Fibroblast of peridontal ligament (primary cell): ENCODE data around the gene SEMA5A.

Source experiments
- DNase-seq: peaks from one replicate; pipeline ENCODE4 v3.0.0-alpha.2; 2010; ENCODE audit errors: extremely low read depth

The SEMA5A gene

DNA sequence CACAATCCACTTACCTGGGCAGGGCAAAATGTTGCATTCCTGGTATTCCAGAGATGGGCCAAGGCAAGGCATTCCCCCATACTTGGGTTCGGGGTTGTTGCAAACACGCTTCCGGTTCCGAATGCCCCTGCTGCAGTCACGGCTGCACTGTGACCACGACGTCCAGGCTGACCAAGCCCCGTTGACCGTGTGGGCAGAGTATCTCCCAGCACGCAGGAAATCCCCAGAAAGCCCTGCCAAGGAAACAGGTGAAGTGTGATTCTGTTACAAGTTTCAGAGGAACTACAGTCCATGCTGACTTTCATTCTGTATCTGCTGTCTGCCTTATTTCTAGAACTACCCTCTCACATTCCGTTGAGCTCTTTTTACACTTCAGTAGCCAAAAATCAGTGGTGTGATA lies 483.0 kb downstream of the SEMA5A start:
- DNase-seq: no peak

DNA sequence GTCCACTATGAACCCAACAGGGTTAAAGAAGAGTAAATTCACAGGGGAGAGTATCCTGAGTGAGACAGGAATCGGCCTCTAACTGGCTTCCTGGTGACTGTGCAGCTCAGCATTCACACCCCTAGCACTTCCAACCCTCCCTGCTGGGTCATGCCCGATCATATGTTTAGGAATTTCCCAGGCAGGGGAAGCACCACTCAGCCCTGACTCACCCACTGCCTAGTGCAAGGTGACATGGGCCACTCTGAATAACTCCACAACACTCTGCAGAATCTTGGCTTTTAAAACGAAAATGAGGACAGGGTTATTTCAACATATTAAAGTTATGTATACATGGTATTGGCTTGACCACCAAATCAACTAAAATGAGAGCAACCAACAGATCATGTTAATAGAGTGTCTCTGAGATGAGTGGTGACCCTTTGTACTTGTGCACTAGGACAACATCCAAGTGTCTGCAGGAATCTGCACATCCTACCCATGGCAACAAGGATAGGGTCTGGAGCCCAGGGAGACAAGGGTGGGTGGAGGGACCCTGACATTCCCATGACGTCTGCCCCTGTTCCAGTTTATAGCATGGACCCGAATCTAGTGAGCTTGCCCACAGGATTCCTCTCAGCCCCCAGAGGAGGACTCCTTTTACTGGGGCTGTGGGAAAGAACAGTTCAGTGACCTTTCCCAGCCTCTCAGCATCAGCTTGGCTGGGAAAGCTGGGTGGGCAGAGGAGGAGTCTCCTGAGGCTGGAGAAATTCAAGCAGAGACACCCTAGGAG lies 485.8 kb downstream of the SEMA5A start:
- DNase-seq: peak; percentile 90

DNA sequence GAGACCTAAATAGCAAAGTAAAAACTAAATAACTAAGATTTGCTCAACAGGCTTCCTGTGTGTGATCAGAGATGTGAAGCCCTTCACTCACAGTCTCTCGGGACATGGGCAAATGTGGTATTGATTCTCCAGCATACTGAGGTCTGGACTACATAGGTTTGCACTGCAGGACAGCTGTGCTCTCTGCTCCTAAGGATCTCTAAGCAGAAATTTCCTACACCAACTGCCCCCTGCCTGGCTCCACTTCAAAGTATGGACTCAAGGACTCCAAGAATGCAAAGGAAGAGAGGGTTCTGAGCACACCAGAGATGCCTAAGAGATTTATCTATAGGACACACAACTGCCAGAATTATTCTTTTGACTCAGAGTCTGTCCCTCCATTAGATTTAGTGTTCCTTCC lies 487.2 kb downstream of the SEMA5A start:
- peak; percentile 65 for DNase-seq

DNA sequence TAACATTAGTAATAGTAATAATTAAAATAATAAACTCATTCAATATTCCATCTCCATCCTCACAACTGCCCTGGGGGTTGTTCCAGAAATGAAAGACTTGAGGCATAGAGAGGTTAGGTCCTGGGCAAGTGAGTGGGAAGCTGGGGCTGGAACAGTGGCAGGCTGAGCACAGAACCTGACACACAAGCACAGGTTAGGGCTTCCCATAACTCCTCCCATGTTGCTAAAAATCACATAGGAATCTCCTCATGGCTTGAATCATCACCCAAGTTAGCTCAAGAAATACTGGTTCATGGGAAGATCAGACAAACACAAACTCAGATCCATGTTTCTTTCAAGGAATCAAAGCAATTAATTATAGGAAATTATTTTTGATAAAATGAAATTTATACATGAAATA lies 487.7 kb downstream of the SEMA5A start:
- no peak for DNase-seq

DNA sequence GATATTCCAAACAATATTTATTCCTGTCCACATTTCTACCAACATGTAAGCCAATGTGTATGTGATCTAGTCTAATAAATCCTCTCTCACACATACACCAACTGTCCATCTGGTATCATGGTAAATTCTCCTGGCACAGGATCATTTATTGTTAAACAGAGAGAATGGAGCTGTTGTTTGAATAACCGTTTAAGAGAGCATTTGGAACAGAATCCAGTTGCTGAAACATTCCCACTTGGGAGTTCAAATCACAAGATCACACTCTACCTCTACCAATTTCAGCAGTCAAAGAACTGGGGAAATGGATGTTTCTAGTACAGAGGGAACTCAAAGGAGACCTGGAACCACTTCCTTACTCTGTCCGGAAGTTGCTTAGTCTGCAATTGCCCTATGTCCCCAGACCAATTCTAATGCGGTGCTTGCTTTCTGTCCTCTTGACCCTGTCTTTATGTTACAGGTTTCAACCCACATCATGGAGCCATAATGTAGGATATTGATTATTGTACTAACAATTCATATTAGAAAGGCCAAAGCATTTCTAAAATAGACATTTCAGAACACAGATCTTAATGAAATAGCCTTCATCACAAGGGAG lies 488.4 kb downstream of the SEMA5A start:
- no peak for DNase-seq

DNA sequence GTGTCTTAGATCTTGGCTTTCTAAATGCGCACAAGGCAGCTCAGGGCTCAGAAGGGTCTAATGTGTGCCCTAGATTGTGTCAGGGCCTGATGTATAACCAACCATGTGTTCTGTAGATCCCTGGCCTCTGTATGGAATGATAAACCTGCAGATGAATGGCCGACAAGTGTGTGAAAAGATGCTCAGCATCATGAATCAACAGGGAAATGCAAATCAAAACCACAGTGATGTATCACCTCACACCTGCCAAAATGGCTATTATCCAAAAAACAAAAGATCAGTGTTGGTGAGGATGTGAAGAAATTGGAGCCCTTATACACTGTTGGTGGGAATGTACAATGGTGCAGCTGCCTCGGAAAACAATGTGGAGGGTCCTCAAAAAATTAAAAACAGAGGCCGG lies 489.8 kb downstream of the SEMA5A start:
- DNase-seq: no peak

DNA sequence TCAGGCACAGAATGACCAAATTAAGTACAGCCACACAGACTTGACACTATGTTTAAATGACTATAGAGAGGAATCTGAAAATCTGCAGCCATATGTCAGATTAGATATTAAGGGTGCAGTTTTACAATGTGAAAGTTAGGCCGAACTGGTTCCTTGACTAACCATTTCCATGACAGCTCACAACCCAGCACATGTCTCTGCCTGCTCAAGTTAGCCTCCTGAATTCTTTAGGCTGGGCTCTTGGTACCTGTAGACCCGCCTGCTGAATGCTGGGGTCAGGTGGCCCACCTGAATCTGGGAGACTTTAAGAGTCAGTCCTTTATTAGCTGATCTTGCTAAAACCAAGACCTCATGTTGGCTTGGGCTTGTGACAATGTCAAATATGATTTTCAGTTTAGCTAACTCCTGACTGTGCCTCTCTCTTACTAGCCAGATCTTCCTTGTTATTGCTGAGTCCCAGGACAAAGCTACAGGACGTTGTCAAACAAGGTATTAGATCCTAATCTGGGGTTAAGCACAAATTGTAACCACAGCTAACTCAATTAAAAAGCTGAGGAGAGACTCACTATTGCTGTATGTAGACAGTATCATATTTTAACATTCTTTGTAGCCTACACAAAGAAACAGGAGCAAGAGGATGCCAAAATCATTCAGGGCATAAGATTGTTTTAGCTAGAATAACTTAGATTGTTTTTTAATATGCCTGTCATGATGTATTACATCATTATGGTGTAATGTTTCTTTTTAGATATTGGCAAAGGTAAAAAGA lies 490.9 kb downstream of the SEMA5A start:
- DNase-seq: peak; percentile 41

DNA sequence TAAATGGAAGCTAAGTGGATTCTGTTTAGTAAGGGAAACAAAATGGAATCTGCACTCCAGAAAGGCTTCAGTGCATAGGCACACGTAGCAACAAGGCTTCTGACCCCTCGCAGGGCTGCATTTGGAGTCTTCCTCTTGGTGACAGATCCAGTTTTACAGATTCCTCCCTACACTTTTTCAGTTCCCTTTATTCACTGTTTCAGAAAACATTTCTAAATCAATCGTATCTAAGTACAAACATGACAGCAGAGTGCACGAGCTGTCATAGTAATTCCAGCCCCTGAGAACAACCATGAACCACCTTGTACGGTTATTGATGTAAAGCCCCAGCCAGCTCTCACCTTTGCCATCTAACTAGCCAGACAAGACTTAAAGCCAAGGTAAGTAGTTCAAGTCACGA lies 491.6 kb downstream of the SEMA5A start:
- no peak for DNase-seq

DNA sequence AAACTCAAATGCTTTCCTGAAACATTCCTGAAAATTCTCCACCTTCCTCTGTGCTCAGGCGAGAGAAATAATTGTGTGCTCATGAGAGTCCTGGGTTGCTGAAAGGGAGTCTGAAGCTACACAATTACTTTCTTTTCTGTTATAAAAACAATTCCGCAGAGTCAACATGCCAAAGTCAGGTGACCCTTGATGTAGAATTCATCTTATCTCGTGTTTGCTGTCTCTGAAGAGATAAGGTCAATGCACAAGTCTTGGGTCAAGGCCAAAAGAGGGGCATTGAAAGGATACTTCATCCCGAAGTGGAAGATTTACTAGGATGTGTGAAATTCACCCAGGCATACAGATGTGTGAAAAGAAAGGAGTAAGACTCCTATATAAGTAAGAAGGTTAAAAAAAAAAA lies 493.5 kb downstream of the SEMA5A start:
- DNase-seq: no peak

DNA sequence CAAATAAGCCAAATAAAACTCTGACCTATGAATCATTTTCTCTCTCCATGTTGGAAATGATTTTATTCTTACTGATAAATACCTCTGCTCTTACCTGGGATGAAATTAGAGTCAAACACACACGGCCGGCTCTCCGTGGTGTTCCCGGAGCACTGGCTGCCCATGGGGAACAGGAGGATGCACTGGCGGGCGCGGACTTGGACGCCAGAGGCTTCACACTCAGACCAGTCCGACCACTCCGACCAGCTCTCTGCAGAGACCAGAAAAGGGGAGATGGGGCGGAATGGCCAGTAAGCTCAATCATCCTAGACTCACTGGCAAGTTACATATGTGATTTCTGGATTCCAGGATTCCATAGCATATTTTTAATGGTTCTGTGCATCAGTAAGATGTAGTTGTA lies 494.1 kb downstream of the SEMA5A start:
- DNase-seq: no peak

DNA sequence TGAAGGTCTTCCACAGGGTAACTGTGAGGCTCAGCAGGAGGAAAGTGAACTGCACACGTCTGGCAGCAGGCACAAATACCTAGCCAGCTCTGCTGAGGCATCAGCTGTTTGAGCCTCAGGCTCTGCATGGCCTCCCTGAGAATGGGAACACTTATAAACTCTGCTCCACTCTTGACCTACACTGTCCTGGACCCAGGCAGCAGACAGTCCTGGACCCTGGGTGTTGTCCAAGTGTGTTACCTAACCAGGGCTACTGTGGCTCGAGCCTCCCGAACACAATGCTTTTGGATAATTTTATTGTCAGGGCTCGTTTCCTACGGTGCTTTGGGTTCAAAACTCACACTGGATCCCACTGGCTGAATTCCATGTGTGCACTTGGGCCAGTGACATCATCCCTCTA lies 497.9 kb downstream of the SEMA5A start:
- DNase-seq: no peak

DNA sequence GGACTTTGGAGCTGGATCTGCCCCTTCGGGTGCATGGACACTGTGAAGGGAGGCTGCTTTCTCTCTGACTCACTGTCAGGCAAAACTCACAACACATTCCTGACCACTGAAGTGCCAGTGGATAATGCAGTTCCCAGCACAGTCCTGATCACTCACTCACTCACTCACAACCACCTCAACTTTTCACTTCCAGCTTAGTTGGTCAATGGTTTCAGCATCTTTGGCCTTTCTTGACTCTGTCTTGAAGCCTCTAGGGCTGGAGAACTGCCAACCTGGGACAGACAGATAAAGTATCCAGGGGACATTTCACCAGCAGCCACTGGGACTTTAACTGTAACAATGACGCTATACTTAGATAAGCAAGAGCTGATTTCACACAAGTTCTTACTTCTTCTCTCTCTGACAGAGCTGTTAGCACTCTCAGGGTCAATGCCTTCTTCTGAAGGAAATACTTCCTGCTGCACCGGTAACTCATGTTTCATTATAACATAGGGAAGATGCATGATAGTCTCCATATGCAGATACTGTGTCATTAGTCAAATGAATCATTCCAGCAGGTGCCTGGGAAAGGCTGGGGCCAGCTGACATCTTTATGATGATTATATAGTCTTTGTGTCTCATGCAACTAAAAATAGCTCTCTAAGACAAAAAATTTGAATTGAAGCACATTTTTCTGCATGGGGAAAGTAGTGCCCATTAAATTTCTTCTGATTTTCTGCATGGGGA lies 499.0 kb downstream of the SEMA5A start:
- peak; percentile 87 for DNase-seq

DNA sequence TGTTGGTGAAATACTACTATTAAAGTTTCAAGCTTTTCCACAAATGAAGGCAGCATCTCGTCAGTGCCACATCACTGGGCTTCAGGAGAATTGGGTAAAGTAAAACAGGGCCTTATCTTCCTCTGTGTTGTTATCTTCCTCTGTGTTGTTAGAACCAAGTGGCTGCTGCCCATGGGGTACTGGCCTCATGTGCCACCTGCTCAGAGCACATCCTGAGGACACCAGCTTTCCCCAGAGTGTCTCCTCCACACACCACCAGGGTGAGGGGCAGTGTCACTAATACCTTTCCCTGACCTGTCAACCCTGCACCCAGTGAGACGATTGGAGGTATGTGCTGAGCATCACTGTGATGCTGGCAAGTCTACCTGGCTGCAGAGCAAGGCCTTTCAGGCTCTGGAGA lies 499.9 kb downstream of the SEMA5A start:
- no peak for DNase-seq

DNA sequence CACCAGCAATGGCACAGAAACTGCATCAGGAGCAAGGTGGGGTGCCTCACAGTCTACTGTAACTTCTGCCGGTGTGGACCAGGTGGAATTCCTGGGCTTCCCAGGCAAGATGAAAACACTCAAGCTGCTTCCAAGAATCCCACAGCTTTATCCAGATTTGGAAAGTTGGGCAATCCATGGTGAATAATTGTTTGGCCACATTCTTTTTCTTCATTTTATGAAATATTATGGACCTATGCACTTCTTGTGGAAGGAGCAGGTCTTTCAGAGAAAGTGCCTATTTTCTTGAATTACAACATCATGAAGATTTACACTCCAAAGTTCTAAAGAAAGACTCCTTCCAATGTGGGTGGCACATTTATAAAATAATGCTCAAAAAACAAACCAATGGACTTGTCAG lies 503.6 kb downstream of the SEMA5A start:
- DNase-seq: peak; percentile 12

DNA sequence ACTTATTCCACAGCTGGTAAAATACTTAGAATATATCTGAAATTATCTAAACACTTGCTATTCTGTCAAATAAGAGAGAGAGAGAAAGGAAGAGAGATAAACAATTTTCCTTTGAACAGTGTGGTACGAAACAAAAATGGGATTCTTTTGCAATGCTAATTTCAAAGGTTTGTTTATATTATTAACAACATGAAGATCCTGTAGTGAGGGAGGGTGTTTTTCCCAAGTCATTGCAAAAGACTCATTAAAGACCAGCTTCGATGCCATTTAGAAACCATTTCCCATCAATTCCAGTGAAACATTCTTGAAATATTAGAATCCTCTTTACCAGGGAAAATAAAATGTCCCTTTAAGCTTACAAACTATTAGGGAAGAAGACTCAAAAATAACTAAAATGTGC lies 505.4 kb downstream of the SEMA5A start:
- no peak for DNase-seq

DNA sequence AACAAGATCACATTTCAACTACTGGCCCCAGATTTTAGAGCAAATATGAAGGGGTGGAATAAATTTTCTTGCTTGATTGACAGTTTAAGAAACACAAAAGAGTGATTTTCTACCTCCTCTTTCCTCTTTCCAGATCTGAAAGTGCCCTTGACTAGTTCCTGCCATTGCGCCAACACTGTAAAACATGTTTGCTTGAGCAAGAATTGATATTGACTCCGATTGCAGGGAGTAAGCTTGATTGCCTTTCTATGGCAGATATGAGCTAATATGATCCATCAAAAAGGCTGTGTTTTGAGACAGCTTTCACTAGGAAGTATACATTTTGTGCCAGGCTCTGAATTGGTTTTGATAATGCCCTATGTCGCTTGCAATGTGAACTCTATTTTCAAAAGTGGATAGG lies 508.8 kb downstream of the SEMA5A start:
- no peak for DNase-seq

DNA sequence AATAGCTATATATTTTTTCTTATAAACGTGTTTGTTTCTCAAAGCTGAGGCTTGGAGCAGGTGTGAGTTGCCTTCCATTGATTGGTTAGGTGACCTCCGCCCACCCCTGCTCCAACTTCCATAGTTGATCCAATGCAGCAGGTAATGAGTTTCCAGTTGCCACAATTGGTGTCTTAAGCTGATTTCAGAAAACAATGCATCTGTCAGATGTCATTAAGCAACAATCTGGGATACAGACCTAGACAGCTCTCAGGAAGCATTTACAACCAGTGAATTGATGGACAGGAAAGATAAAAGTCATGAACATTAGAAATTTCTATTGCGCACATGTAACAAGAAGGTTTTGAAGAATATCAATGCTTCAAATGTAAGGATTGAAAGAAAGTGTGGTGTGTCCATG lies 510.5 kb downstream of the SEMA5A start:
- no peak for DNase-seq

DNA sequence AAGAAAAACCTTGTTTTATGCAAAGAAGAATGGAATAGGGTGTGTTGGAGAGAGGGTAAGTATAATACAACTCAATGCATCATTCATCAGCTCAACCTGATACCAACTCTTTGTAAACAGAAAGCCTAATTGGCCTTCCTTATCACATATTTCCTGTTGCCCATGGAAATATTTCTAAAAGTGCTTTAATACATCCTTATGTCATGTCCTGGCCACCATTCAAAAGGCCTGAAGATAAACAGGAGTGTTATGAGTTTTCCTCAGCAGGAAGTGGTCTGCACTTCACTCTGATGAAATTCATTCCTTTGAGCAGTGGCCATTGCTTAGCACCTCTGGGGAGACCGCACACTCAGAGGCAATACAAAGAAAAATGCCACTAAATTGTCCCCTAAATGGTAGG lies 511.2 kb downstream of the SEMA5A start:
- peak; percentile 22 for DNase-seq

DNA sequence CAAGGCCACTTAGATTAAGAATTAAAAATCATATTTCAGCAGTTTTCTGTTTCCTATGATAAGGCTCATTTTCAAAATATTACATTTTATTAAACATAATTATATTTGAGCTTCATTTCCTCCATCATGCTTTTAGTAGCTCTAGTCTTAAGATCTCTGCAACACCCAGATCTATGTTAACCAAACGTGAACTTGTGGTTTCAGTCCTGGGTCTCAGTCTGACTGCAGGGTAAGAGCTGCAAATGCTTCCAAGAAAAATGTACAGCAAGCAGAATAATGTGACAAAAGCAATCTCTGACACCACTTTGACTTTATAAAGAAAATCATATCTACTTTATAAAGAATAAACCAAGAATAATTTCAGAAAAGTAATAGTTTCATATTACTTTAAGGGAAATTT lies 512.4 kb downstream of the SEMA5A start:
- DNase-seq: no peak

DNA sequence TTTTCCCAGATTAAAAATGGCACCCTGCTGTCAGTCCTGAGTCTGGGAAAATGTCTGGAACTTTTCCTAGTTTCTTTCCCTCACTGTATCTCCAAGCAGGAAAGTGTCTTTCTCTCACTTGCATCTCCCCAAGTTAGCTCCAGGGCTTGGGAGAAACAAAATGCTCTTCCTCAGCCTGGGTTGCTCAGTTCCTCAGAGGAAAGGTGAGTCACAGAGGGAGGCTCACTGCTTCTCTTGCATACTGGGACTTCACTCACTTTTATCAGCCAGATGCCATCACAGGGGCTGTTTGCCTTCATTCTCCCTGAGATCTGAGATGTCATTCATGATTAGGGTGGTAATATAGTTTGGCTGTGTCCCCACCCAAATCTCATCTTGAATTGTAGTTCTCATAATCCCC lies 519.9 kb downstream of the SEMA5A start:
- DNase-seq: no peak

DNA sequence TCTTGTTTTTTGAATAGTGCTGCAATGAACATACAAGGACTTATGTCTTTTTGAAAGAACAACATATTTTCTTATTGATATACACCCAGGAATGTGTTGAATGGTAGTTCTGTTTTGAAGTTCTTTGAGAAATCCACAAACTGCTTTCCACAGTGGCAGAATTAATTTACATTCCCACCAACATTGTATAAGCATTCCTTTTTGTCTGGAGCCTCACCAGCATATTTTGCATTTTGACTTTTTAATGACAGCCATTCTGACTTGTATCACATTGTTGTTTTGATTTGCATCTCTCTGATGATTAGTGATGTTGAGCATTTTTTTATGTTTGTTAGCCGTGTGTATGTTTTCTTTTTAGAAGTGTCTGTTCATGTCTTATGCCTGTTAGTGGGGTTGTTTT lies 524.9 kb downstream of the SEMA5A start:
- no peak for DNase-seq

DNA sequence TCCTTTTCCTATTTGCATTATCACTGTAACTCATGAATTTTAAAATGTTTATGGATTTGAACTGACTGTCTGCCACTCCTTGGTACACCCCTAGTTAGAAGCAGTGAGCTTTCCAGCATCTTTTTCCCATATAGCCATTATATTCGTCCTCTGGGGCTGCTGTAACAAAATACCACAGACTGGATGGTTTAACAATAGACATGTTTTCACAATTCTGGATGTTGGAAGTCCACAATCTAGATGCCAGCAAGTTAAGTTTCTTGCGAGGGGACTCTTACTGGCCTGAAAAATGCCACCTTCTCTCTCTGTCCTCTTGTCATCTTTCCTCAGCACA lies 530.0 kb downstream of the SEMA5A start:
- DNase-seq: peak; percentile 62
